GM18861 (cell line): ENCODE measurements around the gene HNRNPU.
A peak's percentile ranks its signal among the peaks of the same experiment; 100 is the strongest.
"Not testable (repeated sequence)": the region's sequence is repeated elsewhere in the genome, so short reads cannot be mapped to it uniquely, and the experiment has no call there.

Experiments used
- ATAC-seq: cut with Tn5 transposase; IDR thresholded peaks from one replicate; pipeline ENCODE4 v1.9.1; 2021; ENCODE audit not compliant: unreplicated experiment

HNRNPU gene

GRCh38 chr1:244843148-244843978, 21.0 kb downstream of the HNRNPU start:
- ATAC-seq, result no peak

GRCh38 chr1:244841273-244841927, 22.9 kb downstream of the HNRNPU start:
- no peak for ATAC-seq

- ATAC-seq, result no peak
Observed at GRCh38 chr1:244840219-244840794, 24.0 kb downstream of the HNRNPU start.

GRCh38 chr1:244839656-244840055, 24.7 kb downstream of the HNRNPU start:
- ATAC-seq, result no peak

- ATAC-seq, result no peak
Observed at GRCh38 chr1:244837597-244838258, 26.6 kb downstream of the HNRNPU start.

- ATAC-seq, result no peak
Observed at GRCh38 chr1:244836584-244836983, 27.8 kb downstream of the HNRNPU start.

GRCh38 chr1:244836135-244836521, 28.2 kb downstream of the HNRNPU start:
- no peak for ATAC-seq

GRCh38 chr1:244835276-244836134, 28.8 kb downstream of the HNRNPU start, which contains the start of gene COX20:
Gene COX20 (plus strand): TSS chr1:244835658. CDS start chr1:244835715, 57 bp downstream.
- peak; percentile 40 for ATAC-seq

GRCh38 chr1:244834543-244835275, 29.6 kb downstream of the HNRNPU start:
- ATAC-seq, result peak; percentile 59

- peak; percentile 13 for ATAC-seq
Observed at GRCh38 chr1:244833734-244834542, 30.4 kb downstream of the HNRNPU start.

- ATAC-seq, result not testable (repeated sequence)
Observed at GRCh38 chr1:244833260-244833659, 31.1 kb downstream of the HNRNPU start.

- no peak for ATAC-seq
Observed at GRCh38 chr1:244830639-244831038, 33.7 kb downstream of the HNRNPU start.

GRCh38 chr1:244826712-244827111, 37.6 kb downstream of the HNRNPU start:
- ATAC-seq, result no peak

GRCh38 chr1:244822878-244823277, 41.5 kb downstream of the HNRNPU start:
- ATAC-seq, result no peak

GRCh38 chr1:244821134-244821533, 43.2 kb downstream of the HNRNPU start:
- ATAC-seq, result no peak

GRCh38 chr1:244820131-244820530, 44.2 kb downstream of the HNRNPU start:
- ATAC-seq, result no peak

GRCh38 chr1:244817415-244817894, 46.9 kb downstream of the HNRNPU start:
- ATAC-seq, result no peak

- ATAC-seq, result no peak
Observed at GRCh38 chr1:244815600-244816099, 48.7 kb downstream of the HNRNPU start.

- ATAC-seq, result no peak
Observed at GRCh38 chr1:244813327-244813726, 51.0 kb downstream of the HNRNPU start.
